Measurements from ENCODE around the gene SLC25A27.

Gene SLC25A27

GRCh38 chr6:46720401-46720800 is 67.6 kb downstream of the SLC25A27 start:
- no peak for DNase-seq
